ENCODE measurements around the gene SLC35B2.

The SLC35B2 gene

DNA sequence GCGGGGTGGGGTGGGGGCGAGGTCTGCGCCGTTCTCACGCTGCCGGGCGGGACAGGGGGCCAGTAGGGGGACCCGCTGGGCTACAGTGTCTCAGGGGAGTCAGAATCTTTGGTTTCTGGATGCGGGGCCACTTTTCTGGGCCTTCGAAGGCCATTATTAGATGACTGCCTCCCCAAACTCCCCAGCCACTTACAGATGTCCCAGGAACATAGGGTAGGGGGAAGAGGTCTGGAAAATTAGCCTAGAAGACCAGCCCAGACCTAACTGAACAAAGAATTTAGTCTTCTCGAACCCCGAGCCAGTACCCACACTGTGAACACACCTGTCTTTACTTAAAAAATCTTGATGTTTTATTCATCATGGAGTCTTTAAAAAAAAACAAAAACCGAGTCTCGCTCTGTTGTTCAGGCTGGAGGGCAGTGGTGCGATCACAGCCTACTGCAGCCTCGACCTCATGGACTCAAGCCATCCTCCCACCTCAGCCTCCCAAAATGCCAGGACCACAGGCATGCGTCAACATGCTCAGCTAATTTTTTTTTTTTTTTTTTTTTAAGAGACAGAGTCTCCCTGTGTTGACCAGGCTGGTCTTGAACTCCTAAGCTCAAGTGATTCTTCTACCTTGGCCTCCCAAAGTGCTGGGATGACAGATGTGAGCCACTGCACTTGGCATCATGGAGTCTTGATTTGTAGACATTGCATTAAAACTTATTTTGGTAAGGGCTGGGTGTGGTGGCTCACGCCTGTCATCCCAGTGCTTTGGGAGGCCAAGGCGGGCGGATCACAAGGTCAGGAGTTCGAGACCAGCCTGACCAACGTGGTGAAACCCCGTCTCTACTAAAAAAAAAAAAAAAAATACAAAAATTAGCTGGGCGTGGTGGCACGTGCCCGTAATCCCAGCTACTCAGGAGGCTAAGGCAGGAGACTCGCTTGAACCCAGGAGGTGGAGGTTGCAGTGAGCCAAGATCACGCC, 37.2 kb downstream of the SLC35B2 start:
- peak overlapping the region; percentile 97 for H3K4me2 ChIP-seq (ENCODE audit: low read length)
- no peaks in the 10 kb centered on the region for H3K9me3 ChIP-seq (ENCODE audit: control insufficient read depth, low read length)
- H3K79me2 ChIP-seq = no peaks in the 10 kb centered on the region
- no peaks in the 10 kb centered on the region for H3K27me3 ChIP-seq (ENCODE audit: control insufficient read depth, insufficient read depth, low read length)
- H3K4me3 ChIP-seq (ENCODE audit: low read depth, low read length) = peak overlapping the region; percentile 47
- H3K27ac ChIP-seq = no peak overlapping the region
- peaks cover 14% of the 10 kb centered on the region for H3K4me1 ChIP-seq
- H2AFZ ChIP-seq = peak overlapping the region; percentile 62
- no peaks in the 10 kb centered on the region for H3K36me3 ChIP-seq (ENCODE audit: control insufficient read depth, insufficient read depth, low read length)
- no peak overlapping the region for H3K9ac ChIP-seq
- TF ChIP-seq, protein P1, sequence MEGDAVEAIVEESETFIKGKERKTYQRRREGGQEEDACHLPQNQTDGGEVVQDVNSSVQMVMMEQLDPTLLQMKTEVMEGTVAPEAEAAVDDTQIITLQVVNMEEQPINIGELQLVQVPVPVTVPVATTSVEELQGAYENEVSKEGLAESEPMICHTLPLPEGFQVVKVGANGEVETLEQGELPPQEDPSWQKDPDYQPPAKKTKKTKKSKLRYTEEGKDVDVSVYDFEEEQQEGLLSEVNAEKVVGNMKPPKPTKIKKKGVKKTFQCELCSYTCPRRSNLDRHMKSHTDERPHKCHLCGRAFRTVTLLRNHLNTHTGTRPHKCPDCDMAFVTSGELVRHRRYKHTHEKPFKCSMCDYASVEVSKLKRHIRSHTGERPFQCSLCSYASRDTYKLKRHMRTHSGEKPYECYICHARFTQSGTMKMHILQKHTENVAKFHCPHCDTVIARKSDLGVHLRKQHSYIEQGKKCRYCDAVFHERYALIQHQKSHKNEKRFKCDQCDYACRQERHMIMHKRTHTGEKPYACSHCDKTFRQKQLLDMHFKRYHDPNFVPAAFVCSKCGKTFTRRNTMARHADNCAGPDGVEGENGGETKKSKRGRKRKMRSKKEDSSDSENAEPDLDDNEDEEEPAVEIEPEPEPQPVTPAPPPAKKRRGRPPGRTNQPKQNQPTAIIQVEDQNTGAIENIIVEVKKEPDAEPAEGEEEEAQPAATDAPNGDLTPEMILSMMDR (IDR thresholded peaks at IDR 0.05) = no peak

- H3K4me2 ChIP-seq (ENCODE audit: low read length) = peak overlapping the region; percentile 97
- peak overlapping the region; percentile 80 for H3K4me3 ChIP-seq (ENCODE audit: low read depth, low read length)
- H3K4me1 ChIP-seq = peaks cover 14% of the 10 kb centered on the region
- H2AFZ ChIP-seq = peak overlapping the region; percentile 94
- TF ChIP-seq, protein P1 (IDR thresholded peaks at IDR 0.05) = no peak
- no peaks in the 10 kb centered on the region for H3K36me3 ChIP-seq (ENCODE audit: control insufficient read depth, insufficient read depth, low read length)
- H3K27me3 ChIP-seq (ENCODE audit: control insufficient read depth, insufficient read depth, low read length) = no peaks in the 10 kb centered on the region
- no peak overlapping the region for H3K9ac ChIP-seq
- no peaks in the 10 kb centered on the region for H3K79me2 ChIP-seq
- H3K9me3 ChIP-seq (ENCODE audit: control insufficient read depth, low read length) = no peaks in the 10 kb centered on the region
- H3K27ac ChIP-seq = peak overlapping the region; percentile 34
Observed at GRCh38 chr6:44219053-44219814, 38.1 kb downstream of the SLC35B2 start.

- Histone ChIP-seq H3K4me1 (peaks cover 11% of the 10 kb centered on the region), H3K79me2 (no peaks in the 10 kb centered on the region), H3K27ac (no peak overlapping the region), H3K36me3 (ENCODE audit: control insufficient read depth, insufficient read depth, low read length) (no peaks in the 10 kb centered on the region), H3K27me3 (ENCODE audit: control insufficient read depth, insufficient read depth, low read length) (no peaks in the 10 kb centered on the region), H3K9ac (no peak overlapping the region), H3K4me2 (ENCODE audit: low read length) (no peak overlapping the region), H2AFZ (no peak overlapping the region), H3K4me3 (ENCODE audit: low read depth, low read length) (no peak overlapping the region), H3K9me3 (ENCODE audit: control insufficient read depth, low read length) (no peaks in the 10 kb centered on the region)
- TF ChIP-seq, protein P1 (IDR thresholded peaks at IDR 0.05) = no peak
Observed at GRCh38 chr6:44217332-44218143, 39.8 kb downstream of the SLC35B2 start.

DNA sequence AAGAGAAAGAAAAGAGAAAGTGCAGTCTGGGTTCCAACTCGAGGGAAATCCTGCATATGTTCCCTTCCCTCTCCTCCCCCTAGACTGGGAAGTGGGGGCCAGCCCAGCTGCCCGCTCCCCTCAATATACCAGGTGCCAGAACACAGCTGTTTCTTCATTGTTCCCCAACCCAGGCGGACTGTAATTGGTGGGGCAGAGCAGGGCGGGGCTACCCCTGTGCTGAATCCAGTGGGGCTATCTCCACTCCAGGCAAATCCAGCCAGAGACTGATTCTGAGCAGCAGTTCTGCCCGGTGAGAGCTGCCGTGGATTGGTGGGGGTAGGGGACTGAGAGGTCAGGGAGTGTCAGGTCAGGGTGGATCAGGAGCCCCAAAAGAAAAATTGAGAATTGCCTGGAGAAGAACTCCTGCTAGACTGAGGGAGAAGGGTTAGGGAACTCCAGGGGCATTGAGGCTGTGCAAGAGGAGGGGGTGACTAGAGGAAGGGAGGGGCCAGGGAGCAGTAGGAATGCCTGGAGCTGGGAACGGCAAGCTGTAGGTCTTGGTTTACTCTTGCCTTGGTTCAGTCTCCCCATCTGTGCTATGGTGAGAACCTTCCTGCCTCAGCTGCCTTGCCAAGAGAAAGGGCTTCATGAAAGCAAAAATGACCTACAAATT, 40.5 kb downstream of the SLC35B2 start, which contains the start of gene MYMX:
Gene MYMX, plus strand, starts transcription at position 250 of the 655 bp plus-strand sequence. CDS start 546 bp downstream, outside the sequence.
- no peak within 1 kb of the TSS for H3K27ac ChIP-seq
- H3K4me1 ChIP-seq = peaks cover 9% of the 10 kb centered on the region
- H3K27me3 ChIP-seq (ENCODE audit: control insufficient read depth, insufficient read depth, low read length) = no peaks in the 10 kb centered on the region
- no peak within 1 kb of the TSS for H2AFZ ChIP-seq
- TF ChIP-seq, protein P1 (IDR thresholded peaks at IDR 0.05) = no peak
- no peaks in the 10 kb centered on the region for H3K9me3 ChIP-seq (ENCODE audit: control insufficient read depth, low read length)
- H3K9ac ChIP-seq = no peak within 1 kb of the TSS
- H3K36me3 ChIP-seq (ENCODE audit: control insufficient read depth, insufficient read depth, low read length) = no peaks in the 10 kb centered on the region
- H3K79me2 ChIP-seq = no peaks in the 10 kb centered on the region
- H3K4me2 ChIP-seq (ENCODE audit: low read length) = no peak within 1 kb of the TSS
- H3K4me3 ChIP-seq (ENCODE audit: low read depth, low read length) = no peak within 1 kb of the TSS

Measured in parathyroid adenoma (tissue), 2 donors.